MM.1S (cell line): ENCODE measurements around the gene CATSPERZ.

Experiments used
- EZH2 ChIP-seq: fragments of 300-600 bp; sonication (generic); optimal IDR thresholded peaks from 2 replicates; pipeline ENCODE3; 2017; ENCODE audit warnings: low read depth, mild to moderate bottlenecking, antibody characterized with exemption, low read length, mixed read lengths
- EZH2phosphoT487 ChIP-seq: fragments of 300-600 bp; sonication (generic); IDR thresholded peaks from 2 replicates; pipeline ENCODE4 v1.6.1; 2018; ENCODE audit warnings: antibody characterized with exemption, low read length
- TF ChIP-seq, protein P1 (sequence below): fragments of 300-600 bp; sonication (generic); IDR thresholded peaks from 2 replicates; pipeline ENCODE4 v1.5.1; 2016; ENCODE audit warnings: antibody characterized with exemption, low read length, mixed read lengths

DNA sequence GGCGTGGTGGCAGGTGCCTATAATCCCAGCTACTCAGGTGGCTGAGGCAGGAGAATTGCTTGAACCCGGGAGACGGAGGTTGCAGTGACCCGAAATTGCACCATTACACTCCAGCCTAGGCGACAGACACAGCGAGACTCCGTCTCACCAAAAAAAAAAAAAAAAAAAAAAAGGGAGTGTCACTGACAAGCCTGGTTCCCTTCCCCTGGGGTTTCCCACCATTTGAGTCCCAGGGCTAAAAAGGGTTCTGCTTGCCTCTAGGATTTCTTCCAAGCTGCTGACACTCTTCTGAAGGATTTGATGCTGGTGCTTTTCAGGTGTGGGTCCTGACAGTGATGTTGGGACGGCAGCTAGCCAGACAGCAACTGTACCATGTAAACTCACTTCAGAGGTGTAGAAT, 38.6 kb downstream of the CATSPERZ start:
- TF ChIP-seq, protein P1, sequence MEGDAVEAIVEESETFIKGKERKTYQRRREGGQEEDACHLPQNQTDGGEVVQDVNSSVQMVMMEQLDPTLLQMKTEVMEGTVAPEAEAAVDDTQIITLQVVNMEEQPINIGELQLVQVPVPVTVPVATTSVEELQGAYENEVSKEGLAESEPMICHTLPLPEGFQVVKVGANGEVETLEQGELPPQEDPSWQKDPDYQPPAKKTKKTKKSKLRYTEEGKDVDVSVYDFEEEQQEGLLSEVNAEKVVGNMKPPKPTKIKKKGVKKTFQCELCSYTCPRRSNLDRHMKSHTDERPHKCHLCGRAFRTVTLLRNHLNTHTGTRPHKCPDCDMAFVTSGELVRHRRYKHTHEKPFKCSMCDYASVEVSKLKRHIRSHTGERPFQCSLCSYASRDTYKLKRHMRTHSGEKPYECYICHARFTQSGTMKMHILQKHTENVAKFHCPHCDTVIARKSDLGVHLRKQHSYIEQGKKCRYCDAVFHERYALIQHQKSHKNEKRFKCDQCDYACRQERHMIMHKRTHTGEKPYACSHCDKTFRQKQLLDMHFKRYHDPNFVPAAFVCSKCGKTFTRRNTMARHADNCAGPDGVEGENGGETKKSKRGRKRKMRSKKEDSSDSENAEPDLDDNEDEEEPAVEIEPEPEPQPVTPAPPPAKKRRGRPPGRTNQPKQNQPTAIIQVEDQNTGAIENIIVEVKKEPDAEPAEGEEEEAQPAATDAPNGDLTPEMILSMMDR: no peak
- TF ChIP-seq EZH2phosphoT487 (no peak), EZH2 (no peak)
